Glutamatergic neuron (in vitro differentiated cells): ENCODE data around the gene USB1. TPM values are rescaled to one million over a fixed set of nuclear protein-coding genes. Genes with fewer than 3 reads are reported as not detected.

Experiments used
- DNase-seq: peaks from one replicate; pipeline ENCODE4 v3.0.0; 2022
- H3K27ac Mint-ChIP-seq: one replicate; pipeline ENCODE4 v1.8.0; 2020; ENCODE audit warnings: mild to moderate bottlenecking, mixed read lengths, inconsistent platforms; ENCODE audit not compliant: unreplicated experiment
- H3K27me3 Mint-ChIP-seq: one replicate; pipeline ENCODE4 v1.8.0; 2020; ENCODE audit warnings: mild to moderate bottlenecking, moderate library complexity, mixed read lengths, inconsistent platforms; ENCODE audit not compliant: unreplicated experiment
- H3K36me3 Mint-ChIP-seq: one replicate; pipeline ENCODE4 v1.8.0; 2020; ENCODE audit warnings: mild to moderate bottlenecking, mixed read lengths, inconsistent platforms; ENCODE audit not compliant: unreplicated experiment
- H3K4me1 Mint-ChIP-seq: one replicate; pipeline ENCODE4 v1.8.0; 2020; ENCODE audit warnings: mild to moderate bottlenecking, low read depth, mixed read lengths, inconsistent platforms; ENCODE audit not compliant: unreplicated experiment
- H3K4me3 Mint-ChIP-seq: one replicate; pipeline ENCODE4 v1.8.0; 2020; ENCODE audit warnings: mild to moderate bottlenecking, mixed read lengths, inconsistent platforms; ENCODE audit not compliant: unreplicated experiment
- H3K9me3 Mint-ChIP-seq: one replicate; pipeline ENCODE4 v1.8.0; 2020; ENCODE audit warnings: mild to moderate bottlenecking, moderate library complexity, mixed read lengths, inconsistent platforms; ENCODE audit not compliant: unreplicated experiment
- CTCF ChIP-seq: fragments of 200-600 bp; sonication (generic); IDR thresholded peaks from one replicate; pipeline ENCODE4 v1.5.0; 2021; ENCODE audit not compliant: partially characterized antibody, unreplicated experiment
- total RNA-seq: library from RNA; stranded (reverse); fragmentation: NEBNext Ultra II Directional; extraction: Animal tissue kit (Norgen Biotek cat#: 25700); gene quantifications from one replicate; pipeline ENCODE4 v1.2.1, GENCODE V29; 2021; ENCODE audit not compliant: unreplicated experiment

The USB1 gene
- total RNA-seq, 1 donor from 2014 or later, result 107 TPM

- Mint-ChIP-seq H3K4me3 (peak overlapping the region; percentile 87), H3K9me3 (peaks cover 8% of the 10 kb centered on the region), H3K27ac (no peak overlapping the region), H3K4me1 (peaks cover 30% of the 10 kb centered on the region), H3K36me3 (no peaks in the 10 kb centered on the region), H3K27me3 (peaks cover 13% of the 10 kb centered on the region)
- no peak for DNase-seq
- TF ChIP-seq CTCF, result no peak
Observed at GRCh38 chr16:58028541-58029070, 27.4 kb downstream of the USB1 start.

DNA sequence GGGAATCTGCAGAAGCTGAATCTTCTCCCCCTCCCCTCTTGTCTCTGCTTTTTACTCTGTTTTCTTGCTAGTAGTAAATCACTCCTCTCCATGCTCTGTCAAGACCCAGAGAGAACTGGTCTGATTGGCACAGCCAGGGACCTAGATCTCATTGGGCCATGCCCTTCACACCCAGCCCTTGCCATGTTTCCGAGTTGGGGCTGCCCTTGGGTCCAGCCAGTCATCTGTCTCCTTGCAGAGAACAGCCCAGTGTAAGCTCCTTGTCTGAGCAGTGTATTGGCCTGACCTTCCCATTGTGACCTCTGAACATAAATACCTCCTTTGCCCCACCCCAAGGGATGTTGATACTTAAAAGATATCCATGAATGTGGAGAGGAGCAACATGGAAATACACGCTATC lies 28.2 kb downstream of the USB1 start:
- TF ChIP-seq CTCF, result no peak
- no peaks in the 10 kb centered on the region for H3K36me3 Mint-ChIP-seq
- peak overlapping the region; percentile 59 for H3K4me3 Mint-ChIP-seq
- peak overlapping the region; percentile 64 for H3K27ac Mint-ChIP-seq
- no peak for DNase-seq
- H3K9me3 Mint-ChIP-seq, result peaks cover 3% of the 10 kb centered on the region
- peaks cover 30% of the 10 kb centered on the region for H3K4me1 Mint-ChIP-seq
- H3K27me3 Mint-ChIP-seq, result peaks cover 13% of the 10 kb centered on the region

DNA sequence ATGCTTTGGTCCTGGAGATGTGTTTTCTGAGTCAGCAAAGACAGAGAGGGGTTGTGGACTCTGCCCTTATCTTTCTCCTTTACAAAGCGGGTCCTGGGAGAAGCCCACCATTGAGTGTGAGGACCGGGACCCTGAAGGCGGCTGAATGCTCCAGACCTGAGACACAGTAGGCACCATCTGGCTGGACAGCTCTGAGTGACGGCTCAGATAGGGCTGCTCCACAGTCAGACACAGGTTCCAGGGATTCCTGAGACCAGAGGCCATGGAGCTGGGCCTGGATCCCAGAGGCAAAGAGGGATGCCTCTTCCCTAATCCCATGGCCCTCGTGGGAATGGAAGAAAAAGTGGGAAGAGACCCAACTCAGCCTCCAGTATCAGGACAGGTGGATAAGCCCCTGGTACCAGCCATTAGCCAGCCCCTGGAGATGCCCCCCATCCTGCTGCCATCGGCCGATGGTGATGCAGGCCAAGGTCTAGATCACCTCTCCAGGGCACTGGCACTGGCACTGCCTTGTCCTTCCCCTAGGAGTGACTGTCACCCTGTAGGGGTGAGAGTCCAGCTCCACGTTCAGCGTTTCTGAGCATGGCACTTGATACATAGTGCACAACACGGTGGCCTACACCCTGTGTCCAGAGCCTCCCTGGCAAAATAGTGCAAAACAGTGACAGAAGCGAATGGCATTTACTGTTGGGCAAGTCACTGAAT lies 29.1 kb downstream of the USB1 start:
- Mint-ChIP-seq H3K4me3 (peak overlapping the region; percentile 50), H3K36me3 (no peaks in the 10 kb centered on the region), H3K27me3 (peaks cover 11% of the 10 kb centered on the region), H3K9me3 (peaks cover 3% of the 10 kb centered on the region), H3K27ac (no peak overlapping the region), H3K4me1 (peaks cover 33% of the 10 kb centered on the region)
- no peak for DNase-seq
- TF ChIP-seq CTCF, result no peak

DNA sequence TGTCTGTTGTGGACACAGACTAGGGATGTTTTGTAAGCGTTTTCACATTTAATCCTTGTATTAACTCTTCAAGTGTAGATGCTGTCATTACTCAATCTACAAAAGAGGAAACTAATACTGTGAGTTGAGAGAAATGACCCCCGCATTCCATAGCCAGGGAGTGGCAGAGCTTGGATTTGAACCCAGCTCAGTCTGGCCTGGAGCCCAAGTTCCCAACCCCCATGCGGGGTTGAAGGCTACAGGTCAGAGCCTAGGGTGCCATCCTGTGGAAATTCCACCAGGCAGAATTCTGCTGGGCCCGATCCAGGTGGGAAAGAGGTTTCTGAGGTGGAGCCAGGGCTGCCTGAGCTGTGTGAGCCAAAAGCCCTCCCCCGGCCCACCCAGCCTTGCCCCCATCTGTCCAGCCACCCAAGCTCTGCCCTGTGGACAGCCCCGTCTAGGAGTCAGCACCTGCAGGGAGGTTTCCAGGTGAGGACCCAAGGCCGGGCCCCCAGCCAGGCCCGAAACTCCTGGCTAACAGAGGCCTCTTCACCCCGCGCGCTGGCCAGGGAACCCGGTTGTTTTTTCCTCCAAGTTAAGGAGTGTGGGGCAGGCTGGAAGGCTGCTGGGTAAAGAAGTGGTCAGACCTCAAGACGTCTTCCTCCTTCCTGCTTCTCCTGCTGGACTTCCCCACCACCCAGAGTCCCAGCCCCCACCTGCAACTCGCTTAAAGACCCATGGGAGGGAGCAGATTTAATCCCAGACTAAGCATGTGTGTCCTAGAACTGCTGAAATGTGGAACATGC lies 30.0 kb downstream of the USB1 start:
- Mint-ChIP-seq H3K4me3 (no peak overlapping the region), H3K4me1 (peaks cover 36% of the 10 kb centered on the region), H3K9me3 (peaks cover 6% of the 10 kb centered on the region), H3K27me3 (peaks cover 11% of the 10 kb centered on the region), H3K27ac (no peak overlapping the region), H3K36me3 (no peaks in the 10 kb centered on the region)
- no peak for TF ChIP-seq CTCF
- DNase-seq, result no peak
